IPS-NIHi7 (cell line): ENCODE data around the gene AADACL4.
"Not testable (repeated sequence)": the region's sequence is repeated elsewhere in the genome, so short reads cannot be mapped to it uniquely, and the experiment has no call there.

Source experiments
- DNase-seq: peaks from one replicate; pipeline ENCODE4 v3.0.0; 2012; ENCODE audit warnings: mixed read lengths; ENCODE audit errors: extremely low spot score

AADACL4 gene

DNA sequence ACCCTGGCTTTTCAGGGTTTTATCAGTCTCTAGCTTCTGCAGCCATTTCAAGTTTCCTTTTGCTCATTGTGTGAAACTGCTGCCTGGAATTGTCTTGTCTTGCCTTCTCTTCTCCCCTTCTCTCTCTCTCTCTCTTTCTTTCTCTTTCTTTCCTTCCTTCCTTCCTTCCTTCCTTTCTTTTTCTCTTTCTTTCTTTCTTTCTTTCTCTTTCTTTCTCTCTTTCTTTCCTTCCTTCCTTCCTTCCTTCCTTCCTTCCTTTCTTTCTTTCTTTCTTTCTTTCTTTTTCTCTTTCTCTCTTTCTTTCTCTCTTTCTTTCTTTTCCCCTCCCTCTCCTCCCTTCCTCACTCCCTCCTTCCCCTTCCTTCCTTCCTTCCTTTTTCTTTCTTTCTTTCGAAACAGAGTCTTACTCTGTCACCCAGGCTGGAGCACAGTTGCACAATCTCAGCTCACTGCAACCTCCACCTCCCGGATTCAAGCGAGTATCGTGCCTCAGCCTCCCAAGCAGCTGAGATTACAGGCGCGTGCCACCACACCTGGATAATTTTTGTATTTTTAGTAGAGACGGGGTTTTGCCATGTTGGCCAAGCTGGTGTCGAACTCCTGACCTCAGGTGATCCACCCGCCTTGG is 14.1 kb downstream of the AADACL4 start:
- DNase-seq: not testable (repeated sequence)

DNA sequence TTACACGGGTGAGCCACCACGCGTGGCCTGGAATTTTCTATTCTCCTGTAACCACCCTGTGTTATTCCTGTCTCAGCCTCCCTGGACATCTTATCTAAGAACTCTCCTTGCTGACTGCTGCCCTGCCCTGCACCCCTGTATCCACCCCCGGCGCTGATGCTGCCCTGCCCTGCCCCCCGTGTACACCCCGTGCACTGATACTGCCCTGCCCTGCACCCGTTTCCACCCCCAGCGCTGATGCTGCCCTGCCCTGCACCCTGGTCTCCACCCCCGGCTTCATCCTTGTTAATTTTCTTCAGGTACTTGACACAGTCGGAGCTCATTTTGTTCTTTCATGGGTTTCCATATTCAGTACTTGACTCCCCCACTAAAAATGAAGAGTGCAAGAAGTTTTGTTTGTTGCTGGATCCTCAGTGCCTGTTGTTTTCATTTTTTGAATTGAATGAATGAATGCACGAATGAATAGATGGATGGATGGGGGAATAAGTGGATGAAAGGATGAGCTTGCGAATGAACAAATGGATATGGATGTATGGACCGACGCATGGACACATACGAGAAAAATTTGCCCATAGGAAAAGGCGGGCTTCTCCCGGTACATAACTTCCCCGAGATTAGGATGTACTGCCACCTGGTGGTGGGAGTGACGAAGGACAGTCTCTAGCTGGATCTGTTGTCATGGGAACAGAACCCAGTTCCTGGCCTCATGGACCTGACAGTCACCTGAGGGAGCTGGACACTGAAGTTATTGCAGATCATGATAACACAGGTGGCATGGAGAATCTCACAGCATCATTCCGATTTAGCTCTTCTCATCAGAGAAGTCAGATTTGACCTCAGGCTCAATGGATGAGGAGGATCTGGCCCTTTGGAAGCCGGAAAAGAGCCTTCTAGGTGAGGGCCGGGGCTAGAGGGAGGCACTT is 14.9 kb downstream of the AADACL4 start:
- peak; percentile 98 for DNase-seq

DNA sequence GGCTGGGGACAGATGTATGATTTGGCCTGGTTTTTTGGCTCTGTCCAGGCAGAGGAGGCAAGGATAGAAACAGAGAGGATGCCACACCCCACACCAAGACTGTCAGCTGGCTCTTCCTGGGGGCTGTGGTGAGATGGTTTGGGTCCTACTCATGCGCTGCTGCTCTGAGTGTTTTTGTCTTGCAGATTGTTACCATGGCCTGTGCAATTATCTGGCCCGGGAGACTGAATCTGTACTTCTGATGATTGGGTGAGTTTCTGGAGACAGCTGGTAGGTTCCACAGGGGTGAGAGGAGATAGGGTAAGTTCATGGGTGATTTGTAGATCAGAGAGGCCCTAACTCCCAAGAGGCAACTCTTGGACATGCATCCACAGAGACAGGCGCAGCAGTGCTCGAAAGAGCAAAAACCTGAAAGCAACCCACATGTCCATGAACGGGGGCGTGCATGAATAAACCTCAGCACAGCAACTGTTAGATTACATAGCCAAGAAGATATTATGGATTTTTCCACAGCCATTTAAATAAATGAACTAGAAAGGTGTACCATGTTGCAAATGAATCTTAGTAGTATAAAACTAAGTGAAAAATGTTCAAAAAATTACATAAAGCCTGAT is 17.8 kb downstream of the AADACL4 start:
- DNase-seq: no peak

DNA sequence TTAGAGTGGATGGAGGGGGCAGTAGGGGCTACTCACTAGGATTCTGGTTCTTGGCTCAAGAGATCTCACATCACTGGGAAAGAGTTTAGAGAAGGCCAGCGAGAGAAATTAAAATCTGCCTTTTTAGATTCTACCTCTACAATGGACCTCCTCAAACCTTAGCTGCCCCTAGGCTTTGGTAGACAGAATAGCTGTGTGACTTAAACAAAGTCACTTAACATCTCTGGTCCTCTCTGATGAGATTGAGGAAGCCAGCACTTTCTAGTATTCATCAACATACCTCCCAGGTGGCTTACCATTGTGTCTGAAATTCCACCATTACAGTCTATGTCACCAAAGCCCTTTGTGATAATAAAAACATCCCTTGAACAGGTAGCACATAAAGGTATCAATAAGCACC is 18.7 kb downstream of the AADACL4 start:
- DNase-seq: no peak

DNA sequence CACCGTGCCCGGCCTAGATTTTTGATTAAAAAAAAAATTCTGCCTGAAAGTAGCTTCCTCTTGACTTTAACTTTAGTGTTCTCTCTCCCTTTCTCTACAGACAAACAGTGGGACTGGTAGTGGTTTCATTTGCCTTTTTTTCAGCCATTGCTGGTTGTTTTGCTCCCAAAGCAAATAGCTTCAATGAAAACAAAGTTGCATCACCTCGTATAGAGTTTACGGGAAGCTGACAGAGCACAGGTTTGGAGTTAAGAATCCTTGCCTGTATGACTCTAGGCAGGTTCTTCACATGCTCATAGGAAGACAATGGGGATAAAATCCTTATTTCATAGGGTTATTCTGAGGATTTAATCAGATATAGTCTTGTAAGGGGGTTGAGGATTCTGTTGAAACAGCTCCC is 21.6 kb downstream of the AADACL4 start:
- no peak for DNase-seq

DNA sequence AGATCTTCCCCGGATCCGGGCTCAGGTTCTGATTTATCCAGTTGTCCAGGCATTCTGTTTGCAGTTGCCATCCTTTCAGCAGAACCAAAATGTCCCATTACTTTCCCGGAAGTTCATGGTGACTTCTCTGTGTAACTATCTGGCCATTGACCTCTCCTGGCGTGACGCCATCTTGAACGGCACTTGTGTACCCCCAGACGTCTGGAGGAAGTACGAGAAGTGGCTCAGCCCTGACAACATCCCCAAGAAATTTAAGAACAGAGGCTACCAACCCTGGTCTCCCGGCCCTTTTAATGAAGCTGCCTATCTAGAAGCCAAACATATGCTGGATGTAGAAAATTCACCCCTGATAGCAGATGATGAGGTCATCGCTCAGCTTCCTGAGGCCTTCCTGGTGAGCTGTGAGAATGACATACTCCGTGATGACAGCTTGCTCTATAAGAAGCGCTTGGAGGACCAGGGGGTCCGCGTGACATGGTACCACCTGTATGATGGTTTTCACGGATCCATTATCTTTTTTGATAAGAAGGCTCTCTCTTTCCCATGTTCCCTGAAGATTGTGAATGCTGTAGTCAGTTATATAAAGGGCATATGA is 22.4 kb downstream of the AADACL4 start:
- no peak for DNase-seq

DNA sequence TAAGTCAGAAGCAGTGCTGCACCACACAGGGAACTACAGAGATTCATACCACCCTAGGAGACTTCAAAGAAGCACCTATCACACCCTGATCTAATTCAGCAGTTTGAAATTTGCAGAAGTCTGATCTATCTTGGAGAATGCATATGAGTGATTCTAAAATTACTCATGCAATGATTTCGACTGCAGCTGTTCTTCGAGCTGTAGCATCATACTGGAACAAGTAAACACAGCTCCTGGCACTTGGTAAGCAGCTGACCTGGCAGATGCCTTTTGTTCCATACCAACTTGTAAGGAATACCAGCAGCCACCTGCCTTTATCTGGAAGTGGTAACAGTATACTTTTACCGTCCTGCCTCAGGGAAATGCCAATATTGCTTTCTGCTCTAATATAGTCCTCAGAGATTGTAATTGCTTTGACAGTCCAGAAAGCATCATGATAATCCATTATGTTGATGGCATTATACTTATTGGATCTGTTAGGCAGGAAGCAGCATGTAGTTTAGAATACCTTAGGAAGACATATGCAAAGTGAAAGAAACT is 25.7 kb downstream of the AADACL4 start:
- DNase-seq: no peak

DNA sequence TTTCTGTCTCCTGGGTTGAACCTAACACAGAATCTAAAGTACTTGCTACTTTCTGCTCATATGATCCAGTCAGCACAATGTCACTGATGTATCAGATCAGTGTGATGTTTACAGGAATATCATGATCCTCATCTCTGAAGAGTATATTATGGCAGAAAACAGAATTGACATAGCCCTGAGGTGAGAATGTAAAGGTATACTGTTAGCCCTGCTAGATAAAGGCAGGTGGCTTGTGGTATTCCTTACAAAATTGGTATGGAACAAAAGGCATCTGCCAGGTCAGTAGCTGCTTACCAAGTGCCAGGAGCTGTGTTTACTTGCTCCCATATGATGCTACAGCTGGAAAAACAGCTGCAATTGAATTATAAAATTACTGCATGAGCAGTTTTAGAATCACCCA is 30.5 kb downstream of the AADACL4 start:
- no peak for DNase-seq

DNA sequence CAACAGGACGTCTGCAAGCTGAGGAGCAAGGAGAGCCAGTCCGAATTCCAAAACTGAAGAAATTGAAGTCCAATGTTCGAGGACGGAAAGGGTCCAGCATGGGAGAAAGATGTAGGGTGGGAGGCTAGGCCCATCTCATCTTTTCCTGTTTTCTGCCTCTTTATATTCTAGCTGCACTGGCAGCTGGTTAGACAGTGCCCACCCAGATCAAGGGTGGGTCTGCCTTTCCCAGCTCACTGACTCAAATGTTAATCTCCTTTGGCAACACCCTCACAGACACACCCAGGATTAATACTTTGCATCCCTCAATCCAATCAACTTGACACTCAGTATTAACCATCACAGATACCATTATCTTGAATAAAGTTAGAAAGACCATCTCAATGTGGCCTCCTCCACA is 32.2 kb downstream of the AADACL4 start:
- DNase-seq: not testable (repeated sequence)

DNA sequence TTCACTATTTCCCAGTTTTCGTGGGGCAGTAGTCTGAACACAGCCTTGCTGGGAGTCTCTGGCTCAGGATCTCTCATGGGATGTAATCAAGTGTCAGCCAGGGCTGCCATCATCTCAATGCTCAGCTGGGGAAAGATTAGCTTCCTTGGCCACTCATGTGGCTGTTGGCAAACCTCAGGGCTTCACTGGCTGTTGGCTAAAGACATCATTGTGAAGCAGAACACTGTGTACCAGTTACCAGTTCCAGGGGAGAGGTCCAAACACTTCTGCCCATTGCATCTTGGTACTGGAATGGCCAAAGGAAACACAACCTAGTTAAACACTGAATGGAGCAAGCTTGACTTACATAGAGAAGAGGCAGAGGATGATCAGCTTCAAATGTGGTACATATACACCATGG is 33.7 kb downstream of the AADACL4 start:
- DNase-seq: no peak

DNA sequence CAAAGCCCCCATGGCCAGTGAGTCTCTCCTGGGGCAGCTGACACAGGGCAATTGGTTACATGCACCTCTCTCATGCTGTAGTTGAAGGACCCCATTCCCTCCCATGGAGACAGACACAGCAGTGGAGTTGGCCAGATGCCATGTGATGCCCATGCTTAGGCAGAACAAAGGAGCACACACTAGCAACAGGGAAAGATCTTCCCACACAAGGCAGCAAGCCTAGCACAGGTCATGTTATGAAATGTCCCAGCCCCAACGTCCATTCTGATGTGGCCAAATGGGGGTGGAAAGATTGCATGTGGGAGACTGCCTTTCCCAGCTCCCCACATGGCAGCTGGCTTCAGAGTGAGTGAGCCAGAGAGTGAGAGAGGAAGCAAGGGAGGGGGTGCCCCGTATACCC is 34.5 kb downstream of the AADACL4 start:
- no peak for DNase-seq

DNA sequence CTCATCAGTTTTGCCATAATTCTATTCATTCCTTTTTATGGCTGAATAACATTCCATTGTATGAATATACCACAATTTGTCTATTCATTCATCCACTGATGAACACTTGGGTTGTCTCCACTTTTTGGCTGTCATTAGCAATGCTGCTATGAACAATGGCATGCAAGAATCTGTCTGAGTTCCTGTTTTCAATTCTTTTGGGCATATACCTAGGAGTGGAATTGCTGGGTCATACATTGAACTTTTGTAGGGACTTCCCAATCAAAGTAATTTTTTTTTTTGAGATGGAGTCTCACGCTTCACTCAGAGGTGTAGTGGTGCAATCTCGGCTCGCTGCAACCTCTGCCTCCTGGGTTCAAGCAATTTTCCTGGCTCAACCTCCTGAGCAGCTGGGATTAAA is 34.9 kb downstream of the AADACL4 start:
- DNase-seq: no peak

DNA sequence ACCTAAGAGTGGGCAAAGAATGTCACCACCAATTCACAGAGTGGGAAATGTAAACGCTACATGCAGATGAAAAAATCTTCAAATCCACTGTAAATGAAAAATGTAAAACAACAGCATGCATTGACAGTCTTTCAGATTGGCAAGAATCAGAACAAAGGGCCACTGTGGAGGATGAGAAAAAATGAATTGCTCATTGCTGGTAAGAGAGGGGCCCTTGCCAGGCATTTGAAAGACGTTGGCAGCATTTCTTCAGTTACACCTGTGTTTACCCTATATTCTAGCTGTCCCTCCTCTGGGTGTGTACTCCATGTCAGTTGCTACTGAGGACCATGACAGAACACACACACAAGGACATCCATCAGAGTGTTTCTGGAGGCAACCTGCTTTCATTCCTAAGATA is 46.3 kb downstream of the AADACL4 start:
- no peak for DNase-seq

DNA sequence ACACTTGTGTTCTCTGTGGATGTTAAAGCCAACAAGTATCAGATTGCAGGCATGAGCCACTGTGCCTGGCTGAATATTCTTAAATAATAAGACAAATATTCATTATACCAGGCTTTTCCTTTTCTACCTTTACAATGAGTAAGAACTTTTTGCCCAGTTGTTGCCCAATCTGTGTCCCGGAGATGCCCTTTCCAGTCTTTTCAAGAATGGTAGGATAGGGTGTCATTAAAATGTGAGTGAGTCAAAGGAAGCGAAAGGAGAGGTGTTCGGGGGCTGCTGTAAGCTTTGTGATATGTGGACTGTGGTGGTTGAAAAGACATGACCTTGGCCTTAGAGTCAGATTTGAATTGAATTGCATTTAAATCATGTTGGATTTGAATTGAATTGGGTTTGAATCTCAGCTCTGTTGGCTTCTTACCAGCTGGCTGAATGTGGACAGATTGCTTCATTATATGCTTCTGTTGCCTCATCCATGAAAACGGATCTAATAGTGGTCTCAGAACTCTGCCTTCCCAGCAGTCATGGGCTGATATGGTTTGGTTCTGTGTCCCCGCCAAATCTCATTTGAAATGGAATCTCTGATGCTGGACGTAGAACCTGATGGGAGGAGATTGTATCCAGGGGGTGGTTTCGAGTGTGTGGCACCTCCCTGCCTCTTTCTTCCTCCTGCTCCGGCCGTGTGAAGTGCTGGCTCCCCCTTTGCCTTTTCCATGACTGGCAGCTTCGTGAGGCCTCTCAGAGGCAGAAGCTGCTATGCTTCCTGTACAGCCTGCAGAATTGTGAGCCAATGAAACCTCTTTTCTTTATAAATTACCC is 49.3 kb downstream of the AADACL4 start:
- no peak for DNase-seq

DNA sequence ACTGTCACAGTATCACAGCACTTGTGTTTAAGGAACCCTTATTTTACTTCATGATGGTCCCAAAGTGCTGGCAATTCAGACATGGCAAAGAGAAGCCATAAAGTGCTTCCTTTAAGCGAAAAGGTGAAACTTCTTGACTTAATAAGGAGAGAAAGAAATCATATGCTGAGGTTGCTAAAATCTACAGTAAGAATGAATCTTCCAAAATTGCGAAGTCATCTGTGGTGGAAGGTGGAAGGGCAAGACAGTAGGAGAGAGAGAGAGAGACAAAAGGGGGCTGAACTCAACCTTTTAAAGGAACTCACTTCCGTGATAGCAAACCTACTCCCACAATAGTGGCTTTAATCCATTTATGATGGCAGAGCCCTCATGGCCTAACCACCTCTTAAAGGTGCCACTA is 52.8 kb downstream of the AADACL4 start:
- no peak for DNase-seq

DNA sequence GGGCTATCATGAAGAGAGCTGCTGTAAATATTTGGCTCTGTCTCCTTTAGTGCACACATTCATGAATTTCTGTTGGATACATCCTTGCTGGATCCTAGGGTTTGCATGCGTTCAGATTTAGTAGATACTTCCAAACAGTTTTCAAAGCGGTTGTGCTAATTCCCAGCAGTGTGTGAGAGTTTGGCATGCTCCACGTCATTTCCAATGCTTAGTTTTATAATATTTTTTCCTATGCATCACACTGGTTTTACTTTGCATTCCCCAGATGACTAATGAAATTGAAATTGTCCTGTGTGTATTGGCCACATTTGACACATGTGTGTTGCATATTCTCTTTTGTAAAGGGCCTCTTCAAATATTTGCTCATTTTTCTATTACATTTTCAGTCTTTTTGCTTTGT is 53.5 kb downstream of the AADACL4 start:
- no peak for DNase-seq

DNA sequence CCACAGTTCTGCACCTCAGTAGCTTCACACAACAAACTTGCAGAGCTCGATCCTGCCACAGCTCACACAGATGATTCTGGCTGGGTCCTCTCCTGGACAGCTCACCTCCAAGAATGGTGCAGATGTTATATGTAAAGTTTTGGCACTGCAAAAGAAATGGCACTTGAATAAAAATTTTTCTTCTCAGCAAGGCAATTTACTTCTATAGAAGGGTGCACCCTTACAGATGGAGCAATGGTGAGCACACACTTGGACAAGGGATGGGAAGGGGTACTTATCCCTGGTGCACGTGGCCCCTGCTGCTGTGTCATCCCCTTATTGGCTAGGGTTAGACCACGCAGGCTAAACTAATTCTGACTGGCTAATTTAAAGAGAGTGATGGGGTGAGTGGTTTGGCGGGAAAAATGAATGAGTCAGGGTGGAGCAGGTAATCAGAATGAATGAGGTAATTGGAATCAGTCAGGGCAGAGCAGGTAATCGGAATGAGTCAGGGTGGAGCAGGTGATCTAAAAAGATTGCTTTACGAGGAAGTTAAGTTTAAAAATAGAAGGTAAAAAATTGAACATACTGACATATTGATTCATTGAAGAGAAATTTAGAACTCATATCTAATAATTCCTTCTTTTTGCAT is 60.1 kb downstream of the AADACL4 start:
- DNase-seq: no peak

DNA sequence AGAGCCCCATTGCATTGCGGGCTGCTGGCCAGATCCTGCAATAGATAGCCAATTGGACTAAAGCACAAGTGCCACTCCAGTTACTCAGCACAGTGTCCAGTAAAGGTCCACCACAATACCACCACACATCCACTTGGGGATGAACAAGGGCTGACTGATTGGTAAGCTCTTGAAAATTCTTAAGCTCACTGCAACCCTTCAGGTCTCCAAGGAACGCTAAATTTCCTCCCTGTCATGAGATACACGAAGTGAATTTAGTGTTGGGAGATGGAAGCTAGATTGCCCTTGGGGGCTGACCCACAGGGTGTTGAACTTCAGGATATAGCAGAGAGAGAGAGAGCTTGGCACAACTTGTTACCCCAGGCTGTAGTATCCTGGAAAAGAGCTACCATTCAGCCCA is 62.2 kb downstream of the AADACL4 start:
- DNase-seq: no peak

DNA sequence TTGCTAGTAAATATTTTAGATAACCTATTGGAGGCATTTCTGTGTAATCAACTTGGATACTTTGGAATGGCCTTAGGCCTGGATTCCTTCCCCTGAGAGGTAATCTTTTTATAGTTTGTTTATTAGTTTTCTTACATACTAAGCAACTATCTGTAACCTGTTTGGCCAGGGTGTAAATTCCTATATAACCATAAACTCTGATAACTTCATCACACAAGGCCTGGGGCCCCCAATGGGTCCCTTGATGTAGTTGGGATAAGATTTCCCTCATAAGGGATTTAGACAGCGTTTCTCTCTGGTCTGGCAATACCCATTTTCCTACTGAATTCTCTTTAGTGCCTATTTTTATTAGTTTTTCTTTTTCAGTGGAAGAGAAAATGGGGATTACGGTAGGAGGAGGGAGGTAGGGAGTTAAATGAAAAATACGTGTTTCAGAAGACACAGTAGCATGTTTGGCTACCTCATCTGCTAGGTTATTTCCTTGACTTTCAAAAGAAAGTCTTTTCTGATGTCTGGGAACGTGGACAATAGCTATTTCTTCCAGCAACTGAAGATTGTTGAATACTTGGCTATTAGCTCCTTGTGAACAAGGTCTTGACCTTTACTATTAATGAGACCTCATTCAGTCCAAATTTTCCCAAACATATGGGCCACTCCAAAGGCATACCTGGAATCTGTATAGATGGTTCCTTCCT is 64.7 kb downstream of the AADACL4 start:
- DNase-seq: no peak

DNA sequence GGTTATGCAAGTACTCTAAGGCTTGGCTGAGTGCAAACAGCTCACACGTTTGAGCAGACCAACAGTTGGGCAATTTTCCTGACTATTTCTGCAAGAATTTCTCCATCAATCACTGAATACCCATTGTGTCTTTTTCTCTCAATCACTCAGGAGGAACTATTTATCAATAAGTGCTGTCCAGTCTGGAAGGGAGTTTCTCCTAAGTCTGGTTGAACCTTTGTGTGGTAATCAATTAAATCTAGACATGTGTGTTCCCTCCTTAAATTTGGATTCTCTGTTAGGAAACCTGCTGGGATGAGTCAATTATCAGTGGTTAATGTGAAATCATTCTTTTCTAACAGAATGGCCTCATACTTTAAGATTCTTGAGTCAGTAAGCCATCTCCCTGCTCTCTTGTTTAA is 65.2 kb downstream of the AADACL4 start:
- no peak for DNase-seq
